NCI-H526 (cell line): ENCODE results near the gene RAD51B.

Source experiments
- DNase-seq, 2 experiments: peaks; one replicate each; lab custom pipeline; 2025; lab: John Stamatoyannopoulos, UW

Gene RAD51B

GRCh38 chr14:68621400-68622365 is 802.1 kb downstream of the RAD51B start:
- DNase-seq = no peak

GRCh38 chr14:68622856-68623255 is 803.3 kb downstream of the RAD51B start:
- DNase-seq = no peak

GRCh38 chr14:68623307-68623706 is 803.7 kb downstream of the RAD51B start:
- no peak for DNase-seq

- no peak for DNase-seq
Measured at GRCh38 chr14:68623826-68624225, 804.2 kb downstream of the RAD51B start.

- DNase-seq = no peak
Measured at GRCh38 chr14:68624541-68625220, 805.1 kb downstream of the RAD51B start.

GRCh38 chr14:68625366-68626090 is 805.9 kb downstream of the RAD51B start:
- DNase-seq = no peak

GRCh38 chr14:68626386-68626785 is 806.8 kb downstream of the RAD51B start:
- DNase-seq = no peak

GRCh38 chr14:68627050-68627867 is 807.7 kb downstream of the RAD51B start:
- DNase-seq = no peak

- DNase-seq = peak; percentile 89 to 97
Measured at GRCh38 chr14:68627868-68628604, 808.5 kb downstream of the RAD51B start.

- DNase-seq = peak; percentile 81 to 84
Measured at GRCh38 chr14:68628605-68629310, 809.2 kb downstream of the RAD51B start.

- no peak for DNase-seq
Measured at GRCh38 chr14:68630081-68630571, 810.5 kb downstream of the RAD51B start.

- no peak for DNase-seq
Measured at GRCh38 chr14:68630611-68631393, 811.2 kb downstream of the RAD51B start.

- DNase-seq = no peak
Measured at GRCh38 chr14:68631394-68632053, 811.9 kb downstream of the RAD51B start.

- DNase-seq = no peak
Measured at GRCh38 chr14:68632054-68632895, 812.7 kb downstream of the RAD51B start.

GRCh38 chr14:68633131-68633991 is 813.8 kb downstream of the RAD51B start:
- no peak for DNase-seq

GRCh38 chr14:68634332-68634731 is 814.8 kb downstream of the RAD51B start:
- DNase-seq = no peak
